ENCODE measurements around the gene TRIM26.
"Not testable (repeated sequence)": the region's sequence is repeated elsewhere in the genome, so short reads cannot be mapped to it uniquely, and the experiment has no call there.

Gene TRIM26

GRCh38 chr6:30238178-30238795 is 25.1 kb upstream of the TRIM26 start:
- TF ChIP-seq CTCF (IDR thresholded peaks at IDR 0.05; ENCODE audit: insufficient read depth, low read depth, low read length, missing control alignments) = peak; percentile 47
- H3K4me3 ChIP-seq (ENCODE audit: low read length) = no peak overlapping the region
- DNase-seq (ENCODE audit: low read depth) = peak; percentile 45

- H3K4me3 ChIP-seq (ENCODE audit: low read length) = no peak overlapping the region
- TF ChIP-seq CTCF (IDR thresholded peaks at IDR 0.05; ENCODE audit: insufficient read depth, low read depth, low read length, missing control alignments) = no peak
- peak; percentile 11 for DNase-seq (ENCODE audit: low read depth)
Measured at GRCh38 chr6:30234356-30234755, 21.1 kb upstream of the TRIM26 start.

- no peak for DNase-seq (ENCODE audit: low read depth)
- no peak overlapping the region for H3K4me3 ChIP-seq (ENCODE audit: low read length)
- TF ChIP-seq CTCF (IDR thresholded peaks at IDR 0.05; ENCODE audit: insufficient read depth, low read depth, low read length, missing control alignments) = no peak
Measured at GRCh38 chr6:30231067-30231466, 17.9 kb upstream of the TRIM26 start.

GRCh38 chr6:30227763-30228487 is 14.7 kb upstream of the TRIM26 start:
- H3K4me3 ChIP-seq (ENCODE audit: low read length) = no peak overlapping the region
- no peak for TF ChIP-seq CTCF (IDR thresholded peaks at IDR 0.05; ENCODE audit: insufficient read depth, low read depth, low read length, missing control alignments)
- no peak for DNase-seq (ENCODE audit: low read depth)

- TF ChIP-seq CTCF (IDR thresholded peaks at IDR 0.05; ENCODE audit: insufficient read depth, low read depth, low read length, missing control alignments) = no peak
- no peak overlapping the region for H3K4me3 ChIP-seq (ENCODE audit: low read length)
- DNase-seq (ENCODE audit: low read depth) = no peak
Measured at GRCh38 chr6:30227242-30227722, 14.1 kb upstream of the TRIM26 start.

- no peak for TF ChIP-seq CTCF (IDR thresholded peaks at IDR 0.05; ENCODE audit: insufficient read depth, low read depth, low read length, missing control alignments)
- DNase-seq (ENCODE audit: low read depth) = no peak
- no peak overlapping the region for H3K4me3 ChIP-seq (ENCODE audit: low read length)
Measured at GRCh38 chr6:30223339-30223738, 10.1 kb upstream of the TRIM26 start.

GRCh38 chr6:30221956-30222355 is 8.8 kb upstream of the TRIM26 start:
- H3K4me3 ChIP-seq (ENCODE audit: low read length); DNase-seq (ENCODE audit: low read depth): not testable (repeated sequence)

- not testable (repeated sequence) for H3K4me3 ChIP-seq (ENCODE audit: low read length); DNase-seq (ENCODE audit: low read depth)
Measured at GRCh38 chr6:30221395-30221794, 8.2 kb upstream of the TRIM26 start.

Measured in epithelial cell of esophagus (primary cell).